NCI-H2196 treated with DMSO at 0.1 percent for 48 hours (cell line): ENCODE measurements around the gene EYA3.
A peak's percentile ranks its signal among the peaks of the same experiment; 100 is the strongest.

Experiments
- DNase-seq: peaks from one replicate; lab custom pipeline; 2025; ENCODE audit not compliant: unreplicated experiment; lab: John Stamatoyannopoulos, UW

Gene EYA3

DNA sequence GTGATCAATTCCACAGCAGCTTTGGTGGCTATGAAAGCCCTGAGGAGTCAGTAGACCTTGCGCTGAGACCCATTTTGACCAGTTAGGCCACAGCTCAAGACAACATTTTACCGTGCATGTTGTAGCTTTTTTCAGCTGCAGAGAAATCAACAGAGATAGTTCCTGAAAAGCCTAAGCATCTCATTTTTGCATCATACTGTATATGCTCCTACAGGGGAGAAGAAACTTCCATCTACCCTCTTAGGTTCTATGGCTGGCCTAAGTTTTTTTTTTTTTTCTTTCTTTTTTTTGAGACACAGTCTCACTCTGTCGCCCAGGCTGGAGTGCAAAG, 24.8 kb upstream of the EYA3 start:
- no peak for DNase-seq

DNA sequence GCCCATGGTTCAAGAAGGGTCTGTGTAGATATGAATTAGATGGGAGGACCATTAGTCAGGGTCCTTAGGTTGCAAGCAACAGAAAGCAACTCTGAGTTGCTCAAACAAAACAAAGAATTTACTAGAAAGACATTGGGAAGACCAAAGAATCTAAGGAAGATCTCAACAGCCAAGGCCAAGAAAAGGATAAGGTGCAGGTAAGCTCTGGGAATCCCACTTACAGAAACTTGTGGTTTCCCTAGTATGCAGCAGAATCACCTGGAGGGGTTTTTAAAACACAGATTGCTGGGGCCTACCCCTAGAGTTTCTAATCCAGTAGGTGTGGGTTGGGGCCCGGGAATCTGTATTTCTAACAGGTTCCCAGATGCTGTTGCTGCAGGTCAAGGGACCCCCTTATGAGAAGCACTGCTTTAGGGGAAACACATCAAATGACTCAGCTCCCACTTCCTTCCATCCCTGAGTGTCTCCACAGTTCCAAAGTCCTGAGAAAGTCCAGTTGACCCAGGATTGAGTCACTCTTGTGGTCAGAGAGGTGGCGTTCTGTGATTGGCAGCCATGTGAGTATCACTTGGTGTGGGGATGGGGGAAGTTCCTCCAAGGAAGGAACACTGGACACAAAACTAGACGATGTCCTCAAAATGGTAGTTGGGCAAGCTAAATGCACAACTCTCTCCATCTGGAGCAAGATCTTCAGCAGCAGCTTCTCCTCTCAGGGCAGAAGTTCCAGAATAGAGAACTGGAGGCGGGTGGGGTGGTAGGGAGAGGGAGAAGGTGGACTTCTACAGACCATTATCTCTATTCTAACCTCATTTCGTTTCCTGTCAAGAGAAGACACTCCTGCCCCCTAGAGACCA, 24.2 kb upstream of the EYA3 start:
- no peak for DNase-seq

DNA sequence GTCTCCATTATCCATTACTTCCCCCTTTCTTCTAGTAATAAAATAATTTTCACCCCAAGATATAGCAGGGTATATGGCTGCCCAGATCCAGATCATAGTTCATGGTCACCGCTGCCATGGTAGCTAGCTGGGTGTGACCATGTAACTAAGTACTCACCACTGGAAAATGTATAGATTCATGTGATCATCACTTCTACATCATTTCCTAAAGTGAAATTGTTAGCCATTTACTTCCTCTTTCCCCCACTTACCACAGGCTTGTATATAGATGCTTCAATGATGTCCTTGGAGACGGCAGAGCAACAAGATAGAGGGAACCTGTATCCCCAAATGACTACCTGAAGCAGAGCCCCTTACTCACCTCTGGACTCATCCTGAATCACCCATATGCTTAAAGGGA, 22.7 kb upstream of the EYA3 start:
- DNase-seq = no peak

DNA sequence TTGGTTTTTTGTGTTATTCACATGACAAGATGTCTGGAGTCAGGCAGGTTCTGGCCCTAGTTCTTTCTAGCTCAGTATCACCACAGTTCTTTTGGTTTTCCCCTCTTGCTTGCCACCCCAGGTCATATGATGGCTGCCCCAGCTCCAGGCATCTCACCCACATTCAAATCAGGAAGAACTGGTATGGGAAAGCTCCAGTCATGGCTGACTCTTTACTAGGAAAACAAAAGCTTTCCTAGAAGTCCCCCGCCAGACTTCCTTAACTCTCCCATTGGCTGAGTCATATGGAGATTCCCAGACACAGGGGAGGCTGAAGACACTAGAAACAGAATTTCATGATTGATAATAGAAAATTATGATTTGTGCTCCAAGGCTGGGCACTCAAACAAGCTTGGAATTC, 22.1 kb upstream of the EYA3 start:
- DNase-seq = no peak

DNA sequence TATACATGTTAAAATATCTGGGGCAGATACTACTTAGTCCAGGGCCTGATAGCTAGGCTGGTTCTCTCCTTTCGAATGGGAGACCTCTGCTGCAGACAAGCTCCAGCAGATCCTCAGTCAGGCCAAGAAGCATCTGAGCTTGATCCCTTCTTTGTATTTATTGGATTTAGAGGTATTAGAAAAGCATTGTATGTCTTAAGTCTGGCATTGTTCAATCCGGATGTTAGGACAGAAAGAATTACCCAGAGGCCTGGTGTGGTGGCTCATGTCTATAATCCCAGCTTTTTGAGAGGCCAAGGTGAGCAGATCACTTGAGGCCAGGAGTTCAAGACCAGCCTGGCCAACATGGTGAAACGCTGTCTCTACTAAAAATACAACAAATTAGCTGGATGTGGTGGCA, 21.2 kb upstream of the EYA3 start:
- no peak for DNase-seq

DNA sequence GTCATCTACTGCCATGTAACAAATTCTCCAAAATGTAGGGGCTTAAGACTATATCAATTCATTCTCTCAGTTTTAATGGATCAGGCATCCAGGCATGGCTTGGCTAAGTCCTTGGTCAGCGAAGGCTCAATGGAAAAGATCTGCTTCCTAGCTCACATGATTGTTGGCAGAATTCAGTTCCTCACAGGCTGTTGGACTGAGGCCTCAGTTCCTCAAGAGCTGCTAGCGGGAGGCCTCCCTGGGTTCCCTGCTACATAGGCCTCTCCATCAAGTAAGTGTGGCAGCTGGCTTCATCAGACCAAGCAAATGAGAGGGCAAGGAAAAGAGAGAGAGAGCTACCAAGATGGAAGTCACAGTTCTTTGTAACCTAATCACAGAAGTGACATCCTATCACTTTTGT, 19.6 kb upstream of the EYA3 start:
- no peak for DNase-seq

DNA sequence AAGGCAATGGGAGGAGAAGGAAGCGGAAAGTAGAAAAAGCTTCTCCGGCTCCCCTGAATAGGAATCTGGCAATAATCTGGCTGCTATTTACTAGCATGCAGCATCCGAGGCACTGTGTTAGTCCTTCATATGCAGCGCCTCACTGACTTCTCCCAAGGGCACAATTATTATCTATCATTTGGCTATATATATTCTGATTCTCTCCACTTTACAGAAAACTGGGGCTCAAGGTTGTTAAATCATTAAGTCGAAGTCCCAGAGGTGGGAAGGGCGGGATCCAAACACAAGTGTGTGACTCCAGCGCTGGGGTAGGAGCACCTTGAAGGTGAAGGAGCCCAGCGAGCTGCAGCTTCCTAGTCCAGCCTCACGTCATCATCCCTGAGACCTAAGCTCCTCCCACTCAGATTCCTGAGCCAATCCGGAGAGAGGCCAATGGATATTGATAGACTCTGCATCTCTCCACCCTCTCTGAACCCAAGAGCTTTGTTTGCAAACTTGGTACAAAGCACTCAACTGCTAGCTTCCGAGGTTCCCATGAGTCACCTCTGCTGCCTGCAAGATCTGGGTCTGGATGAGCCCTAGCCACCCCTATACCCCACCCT, 16.6 kb upstream of the EYA3 start:
- no peak for DNase-seq

DNA sequence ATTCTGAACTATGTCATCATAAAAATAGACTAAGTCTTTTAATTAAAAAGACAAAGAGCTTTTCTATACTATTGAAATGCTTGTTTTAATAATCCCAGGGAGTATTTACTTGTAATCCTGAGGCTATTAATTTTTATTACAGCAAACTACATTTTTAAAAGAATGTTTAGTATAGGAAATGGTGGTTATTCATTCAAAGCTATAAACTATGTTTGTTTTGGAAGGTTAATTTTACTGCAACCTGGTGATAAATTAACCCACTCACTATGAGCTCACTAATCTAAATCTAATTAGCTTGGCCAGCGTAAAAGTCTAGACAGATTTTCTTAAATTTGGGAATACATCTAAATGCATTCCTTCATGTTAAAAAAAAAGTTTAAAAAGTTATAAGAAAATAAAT, 13.8 kb upstream of the EYA3 start:
- no peak for DNase-seq

DNA sequence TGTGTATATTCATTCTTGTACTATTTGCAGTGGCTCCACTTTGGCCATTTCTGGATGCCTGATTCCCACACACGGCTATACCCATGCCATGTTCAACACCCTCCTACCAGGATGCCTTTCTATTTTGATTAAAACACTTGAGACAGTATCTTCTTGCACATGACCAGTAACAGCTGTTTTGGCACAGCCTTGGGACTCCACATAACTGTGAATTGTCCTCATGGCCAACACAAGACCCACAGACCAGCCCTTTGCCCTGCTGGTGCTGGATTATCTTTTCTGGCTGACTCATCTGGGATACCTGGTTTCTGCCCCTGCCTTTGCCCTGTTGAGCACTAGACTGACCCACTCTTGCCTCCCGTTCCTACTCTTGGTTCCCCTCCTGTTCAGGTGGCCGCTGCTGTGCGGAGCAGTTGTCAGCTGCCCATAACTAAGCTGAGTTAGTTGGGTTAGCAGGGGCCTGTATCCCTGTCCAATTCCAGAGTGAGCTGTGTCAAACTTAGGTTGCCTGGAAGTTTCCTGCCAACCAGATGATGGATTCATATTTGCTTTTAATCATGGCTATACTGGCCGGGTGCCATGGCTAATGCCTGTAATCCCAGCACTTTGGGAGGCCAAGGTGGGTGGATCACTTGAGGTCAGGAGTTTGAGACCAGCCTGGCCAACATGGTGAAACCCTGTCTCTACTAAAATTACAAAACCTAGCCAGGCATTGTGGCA, 10.8 kb upstream of the EYA3 start:
- no peak for DNase-seq

DNA sequence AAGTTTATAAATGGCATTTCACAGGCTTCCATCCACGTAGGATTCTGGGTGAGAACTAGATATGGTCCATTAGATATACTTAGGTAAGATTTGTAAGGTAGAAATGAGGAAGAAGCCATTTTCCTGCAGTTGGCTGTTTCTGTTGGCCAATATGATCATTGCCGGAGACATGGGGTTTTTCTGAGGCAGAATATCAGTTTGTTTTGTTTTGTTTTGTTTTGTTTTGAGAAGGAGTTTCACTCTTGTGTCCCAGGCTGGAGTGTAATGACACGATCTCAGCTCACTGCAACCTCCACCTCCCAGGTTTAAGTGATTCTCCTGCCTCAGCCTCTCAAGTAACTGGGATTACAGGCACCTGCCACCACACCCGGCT, 8.7 kb upstream of the EYA3 start:
- no peak for DNase-seq

DNA sequence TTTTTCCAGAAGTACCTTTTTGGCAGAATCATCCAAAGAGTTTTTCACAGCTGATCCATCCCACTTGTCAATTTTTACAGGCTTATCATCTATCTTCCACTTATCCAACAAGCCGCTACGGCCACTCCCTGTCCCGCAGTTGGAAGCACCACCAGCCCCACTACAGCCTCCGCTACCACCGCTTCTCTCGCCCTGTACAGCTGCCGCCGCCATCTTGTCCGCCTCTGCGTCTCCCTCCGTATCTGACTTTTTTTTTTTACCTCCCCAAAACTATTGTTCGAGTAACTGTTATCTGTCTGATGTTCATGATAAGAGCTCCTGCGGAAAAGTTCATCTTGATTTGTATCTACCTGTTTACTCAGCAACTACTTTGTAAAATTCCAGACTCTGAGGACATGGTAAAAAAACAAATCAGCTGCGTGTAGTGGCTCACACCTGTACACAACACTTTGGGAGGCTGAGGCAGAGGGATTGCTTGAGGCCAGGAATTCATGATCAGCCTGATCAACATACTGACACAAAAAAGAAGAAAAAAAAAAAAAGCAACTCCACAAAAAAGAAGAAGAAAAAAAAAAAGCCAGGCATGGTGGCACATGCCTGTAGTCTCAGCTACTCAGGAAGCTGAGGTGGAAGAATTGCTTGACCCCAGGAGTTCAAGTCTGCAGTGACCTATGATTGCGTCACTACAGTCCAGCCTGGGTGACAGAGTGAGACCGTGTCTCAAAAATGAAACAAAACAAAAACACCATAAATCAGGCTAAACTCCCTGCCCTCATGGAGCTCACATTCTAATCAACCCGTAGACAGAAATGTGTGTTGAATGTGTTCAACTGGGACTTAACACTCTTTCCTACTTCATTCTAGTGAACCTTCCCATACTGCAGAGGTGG, 8.0 kb upstream of the EYA3 start:
- no peak for DNase-seq

DNA sequence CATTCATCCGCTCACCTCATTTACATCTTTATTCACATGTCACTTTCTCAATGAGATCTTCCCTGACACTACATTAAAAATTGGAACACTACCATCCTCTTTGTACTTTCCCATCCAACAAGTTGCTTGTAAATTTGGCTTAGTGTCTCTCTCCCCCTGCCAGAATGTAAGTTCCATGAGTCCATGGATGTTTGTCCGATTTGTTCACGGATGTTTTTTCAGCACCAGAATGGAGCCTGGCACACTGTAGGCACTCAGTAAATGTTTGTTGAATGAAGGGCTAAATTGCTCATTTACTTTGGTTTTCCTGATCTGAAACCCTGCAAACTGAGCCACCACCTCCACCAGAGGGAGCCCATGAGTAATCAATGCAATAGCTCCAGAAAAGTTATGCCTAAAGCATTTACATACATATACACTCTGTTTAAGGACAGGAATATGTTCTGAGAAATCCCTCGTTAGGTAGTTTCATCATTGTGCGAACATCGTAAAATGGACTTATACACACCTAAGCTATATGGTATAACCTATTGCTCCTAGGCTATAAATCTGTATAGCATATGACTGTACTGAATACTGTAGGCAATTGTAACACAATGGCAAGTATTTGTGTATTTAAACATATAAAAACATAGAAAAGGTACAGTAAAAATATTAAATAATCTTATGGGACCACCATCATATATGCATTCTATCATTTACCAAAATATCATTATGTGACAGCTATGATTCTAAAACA, 2.8 kb upstream of the EYA3 start:
- peak; percentile 20 for DNase-seq

DNA sequence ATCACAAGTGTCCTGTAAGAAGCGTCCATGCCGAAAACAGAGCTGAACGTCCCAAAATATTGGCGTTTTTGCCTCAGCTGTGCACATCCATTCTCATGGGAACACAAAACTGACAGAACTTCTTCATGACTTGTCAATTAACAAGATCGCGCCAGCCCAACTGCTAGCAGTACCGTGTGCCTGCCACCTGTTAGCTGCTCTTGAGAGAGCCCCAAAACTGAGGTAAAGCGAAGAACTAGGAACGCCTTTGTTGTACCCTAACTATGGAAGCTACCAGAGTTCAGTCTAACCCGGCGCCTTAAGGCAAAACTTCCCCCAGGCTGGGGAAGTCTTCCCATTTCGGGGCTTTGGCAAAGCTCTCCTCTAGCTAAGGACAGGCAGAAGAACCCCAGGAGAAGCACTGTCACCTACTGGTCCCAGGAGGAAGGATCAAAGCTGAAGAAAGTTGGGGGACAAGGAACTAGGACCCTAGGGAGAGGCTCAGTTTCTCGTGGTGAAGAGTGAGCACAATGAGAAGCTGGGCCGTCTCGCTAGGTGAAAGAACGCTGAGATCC, 719 bp downstream of the EYA3 start:
- no peak for DNase-seq

DNA sequence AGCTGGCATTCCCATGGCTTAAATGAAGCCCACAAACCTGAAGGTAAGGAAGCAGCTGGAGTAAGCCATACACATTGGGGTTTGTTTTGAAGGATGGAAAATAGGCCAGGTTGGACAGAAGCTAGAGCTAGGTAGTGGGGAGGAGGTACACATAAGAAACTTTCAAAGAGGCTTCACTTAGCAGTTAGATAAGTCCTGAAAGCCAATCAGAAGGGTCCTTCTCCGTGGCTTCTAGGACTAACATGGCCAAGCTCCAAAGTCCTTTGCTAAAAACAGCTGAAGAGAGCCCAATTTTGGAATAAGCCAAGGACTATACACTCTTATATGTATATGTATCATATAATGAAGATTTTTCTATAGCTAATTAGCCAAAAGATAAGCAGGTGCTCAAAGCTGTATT, 1.8 kb downstream of the EYA3 start:
- no peak for DNase-seq

DNA sequence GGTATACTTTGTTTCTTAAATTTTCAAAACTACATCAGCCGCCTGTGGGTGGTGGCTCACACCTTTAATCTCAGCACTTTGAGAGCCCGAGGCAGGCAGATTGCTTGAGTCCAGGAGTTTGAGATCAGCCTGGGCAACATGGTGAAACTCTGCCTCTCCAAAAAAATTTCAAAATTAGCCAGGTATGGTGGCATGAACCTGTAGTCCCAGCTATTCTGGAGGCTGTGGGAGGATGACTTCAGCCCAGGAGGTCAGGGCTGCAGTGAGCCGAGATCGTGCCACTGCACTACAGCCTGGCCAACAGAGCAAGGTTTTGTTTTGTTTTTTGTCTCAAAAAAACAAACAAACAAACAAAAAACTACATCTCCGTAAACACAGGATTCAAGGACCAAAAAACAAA, 3.3 kb downstream of the EYA3 start:
- DNase-seq = no peak

DNA sequence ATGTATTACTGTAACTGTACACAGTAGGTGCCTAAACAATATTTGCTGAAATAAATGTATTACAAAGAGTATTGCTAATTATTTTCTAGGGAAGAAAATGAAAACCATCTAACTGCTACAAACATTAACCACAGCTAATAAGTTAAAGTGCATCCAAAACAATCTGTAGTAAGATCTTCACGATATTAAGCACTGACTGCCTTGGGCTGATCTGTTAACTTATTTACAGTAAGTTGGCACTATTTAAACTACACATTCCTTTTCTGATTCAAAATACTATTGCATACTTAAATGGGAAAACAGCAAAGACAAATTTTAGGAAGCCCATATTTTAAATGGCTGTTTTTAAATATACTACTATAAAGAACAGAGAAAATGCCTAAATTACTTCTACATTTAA, 4.5 kb downstream of the EYA3 start:
- DNase-seq = no peak

DNA sequence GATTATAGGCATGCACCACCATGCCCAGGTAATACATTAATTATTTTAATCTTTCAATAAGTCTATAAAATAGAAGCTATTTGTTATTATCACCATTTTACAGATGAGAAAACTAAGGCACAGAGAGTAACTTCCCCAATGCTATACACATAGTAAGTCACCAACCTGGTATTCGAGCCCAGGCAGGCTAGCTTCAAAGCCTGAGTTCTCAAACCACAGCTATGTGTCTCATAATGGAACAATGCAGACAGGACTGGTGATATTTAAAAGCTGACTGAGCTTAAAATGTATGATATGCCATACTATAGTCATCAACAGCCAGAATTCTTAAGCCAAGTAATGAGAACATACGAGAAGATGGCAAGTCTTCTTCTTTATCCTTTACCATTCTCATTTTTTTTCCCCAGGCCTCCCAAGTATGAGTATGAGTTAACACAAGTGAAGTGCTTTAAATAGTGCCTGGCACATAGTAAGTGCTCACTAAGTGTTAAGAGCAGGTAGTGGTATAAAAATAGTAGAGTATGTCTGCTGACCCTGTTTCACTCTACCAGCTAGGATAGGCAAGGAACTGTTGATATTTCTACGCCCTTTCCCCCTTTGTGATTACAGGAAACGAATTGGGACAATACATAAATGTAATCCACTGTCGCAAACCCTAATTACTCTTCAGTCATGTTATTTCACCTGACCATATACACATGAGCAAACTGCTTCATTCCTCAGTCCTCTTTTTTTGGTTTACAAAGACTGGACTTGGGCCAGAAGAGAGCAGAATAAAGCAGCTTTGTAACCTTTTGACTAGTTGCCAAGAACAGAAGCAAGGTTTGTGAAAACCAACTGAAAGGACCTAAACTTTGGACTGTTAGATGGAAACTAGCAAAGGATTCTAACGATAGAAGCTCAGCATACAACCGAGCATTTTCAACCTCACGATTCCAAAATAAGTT, 9.5 kb downstream of the EYA3 start:
- no peak for DNase-seq

DNA sequence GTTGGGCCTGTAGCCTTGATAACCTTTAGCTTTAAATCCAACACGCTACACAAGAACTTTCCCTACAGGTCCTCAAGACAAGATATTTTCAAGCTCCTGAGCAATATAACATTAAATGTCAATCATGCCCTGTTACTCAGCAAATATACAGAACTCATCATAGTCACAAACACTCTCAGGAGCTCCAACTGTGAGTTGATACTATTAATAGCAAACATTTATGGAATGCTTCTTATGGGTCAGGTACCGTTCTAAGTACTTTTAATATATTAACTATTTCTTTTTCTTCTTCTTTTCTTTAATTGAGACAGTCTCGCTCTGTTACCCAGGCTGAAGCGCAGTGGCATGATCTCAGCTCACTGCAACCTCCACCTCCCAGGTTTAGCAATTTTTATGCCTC, 10.1 kb downstream of the EYA3 start:
- no peak for DNase-seq

DNA sequence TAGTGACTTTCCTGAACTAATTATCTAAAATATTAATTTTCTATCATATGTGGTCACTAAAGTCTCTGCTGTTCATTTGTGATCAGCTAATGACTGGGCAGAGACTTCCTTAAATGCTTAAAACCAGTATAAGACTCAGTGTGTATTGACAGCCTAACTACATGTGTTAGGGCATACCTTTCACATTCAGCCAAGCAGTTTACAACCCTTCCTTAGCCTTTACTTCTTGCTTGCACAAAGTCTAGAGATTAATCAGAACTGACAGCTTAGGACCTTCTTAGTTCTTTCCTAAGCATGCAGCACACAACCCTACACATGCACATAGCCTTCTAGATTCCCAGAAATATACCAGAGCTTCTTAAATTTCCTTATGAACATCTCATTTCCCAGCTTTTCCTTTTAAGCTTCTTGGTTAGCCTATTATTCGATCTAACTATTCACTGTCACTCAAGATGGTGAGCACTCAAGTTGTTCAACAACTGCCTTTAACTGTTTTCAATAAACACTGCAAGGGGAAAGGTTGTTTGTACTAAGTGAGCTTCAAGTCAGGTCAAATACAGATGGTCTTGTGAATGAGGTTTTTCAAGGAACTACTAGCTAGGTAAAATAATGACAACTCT, 13.4 kb downstream of the EYA3 start:
- no peak for DNase-seq
